Measurements from ENCODE around the gene TCAP. TPM values are rescaled to one million over a fixed set of nuclear protein-coding genes. Genes with fewer than 3 reads are reported as not detected.
A peak's percentile ranks its signal among the peaks of the same experiment; 100 is the strongest.

The TCAP gene
- polyA plus RNA-seq, 6 donors from 2014 or later = 0.12 to 0.25 (median 0.24) TPM; not detected in 3

- Mint-ChIP-seq H3K9me3 (no peaks in the 10 kb centered on the region), H3K36me3 (no peaks in the 10 kb centered on the region), H3K4me3 (peak overlapping the region in 2 of 8 donors; percentile 84), H3K27me3 (peaks cover 0 to 23% (median 22%) of the 10 kb centered on the region in 3 donors), H3K4me1 (peaks cover 39 to 47% (median 44%) of the 10 kb centered on the region in 3 donors), H3K27ac (peak overlapping the region in 2 of 6 donors; percentile 2 to 80)
- DNase-seq (peak; percentile 40), ATAC-seq (ENCODE audit: low read depth in 2 of 2) (no peak)
Observed at GRCh38 chr17:39634384-39634871, 30.7 kb upstream of the TCAP start.

- DNase-seq (no peak), ATAC-seq (ENCODE audit: low read depth in 2 of 2) (no peak)
- H3K9me3 Mint-ChIP-seq = no peaks in the 10 kb centered on the region
- H3K27ac Mint-ChIP-seq = peak overlapping the region in 5 of 6 donors; percentile 7 to 96 (median 84)
- peaks cover 0 to 16% (median 15%) of the 10 kb centered on the region in 3 donors for H3K27me3 Mint-ChIP-seq
- no peaks in the 10 kb centered on the region for H3K36me3 Mint-ChIP-seq
- peaks cover 48 to 58% (median 57%) of the 10 kb centered on the region in 3 donors for H3K4me1 Mint-ChIP-seq
- H3K4me3 Mint-ChIP-seq = peak overlapping the region; percentile 43 to 95 (median 89)
Observed at GRCh38 chr17:39635614-39636176, 29.5 kb upstream of the TCAP start.

DNA sequence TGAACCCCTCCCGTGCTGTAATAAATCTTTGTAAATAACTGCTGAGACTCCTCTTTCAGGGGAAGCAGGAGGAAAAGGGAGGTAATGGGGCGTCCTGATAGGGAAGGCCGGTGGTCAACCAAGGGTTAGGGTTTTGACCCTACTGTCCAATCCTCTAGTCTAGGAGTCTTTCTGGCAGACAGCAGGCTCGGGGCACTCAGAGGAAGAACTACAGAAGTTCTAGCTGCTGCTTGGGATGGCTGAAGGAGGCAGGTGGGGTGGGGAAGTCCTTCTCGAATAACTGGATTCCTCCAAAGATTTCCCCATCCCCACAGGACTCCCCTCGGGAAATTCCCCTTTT is 28.6 kb upstream of the TCAP start:
- Mint-ChIP-seq H3K27me3 (peaks cover 0 to 7% (median 7%) of the 10 kb centered on the region in 3 donors), H3K4me1 (peaks cover 57 to 65% (median 61%) of the 10 kb centered on the region in 3 donors), H3K27ac (peak overlapping the region; percentile 83 to 96 (median 94)), H3K9me3 (no peaks in the 10 kb centered on the region), H3K4me3 (peak overlapping the region; percentile 89 to 97 (median 95)), H3K36me3 (no peaks in the 10 kb centered on the region)
- peak; percentile 22 to 24 for ATAC-seq (ENCODE audit: low read depth in 2 of 2)
- DNase-seq = no peak

DNA sequence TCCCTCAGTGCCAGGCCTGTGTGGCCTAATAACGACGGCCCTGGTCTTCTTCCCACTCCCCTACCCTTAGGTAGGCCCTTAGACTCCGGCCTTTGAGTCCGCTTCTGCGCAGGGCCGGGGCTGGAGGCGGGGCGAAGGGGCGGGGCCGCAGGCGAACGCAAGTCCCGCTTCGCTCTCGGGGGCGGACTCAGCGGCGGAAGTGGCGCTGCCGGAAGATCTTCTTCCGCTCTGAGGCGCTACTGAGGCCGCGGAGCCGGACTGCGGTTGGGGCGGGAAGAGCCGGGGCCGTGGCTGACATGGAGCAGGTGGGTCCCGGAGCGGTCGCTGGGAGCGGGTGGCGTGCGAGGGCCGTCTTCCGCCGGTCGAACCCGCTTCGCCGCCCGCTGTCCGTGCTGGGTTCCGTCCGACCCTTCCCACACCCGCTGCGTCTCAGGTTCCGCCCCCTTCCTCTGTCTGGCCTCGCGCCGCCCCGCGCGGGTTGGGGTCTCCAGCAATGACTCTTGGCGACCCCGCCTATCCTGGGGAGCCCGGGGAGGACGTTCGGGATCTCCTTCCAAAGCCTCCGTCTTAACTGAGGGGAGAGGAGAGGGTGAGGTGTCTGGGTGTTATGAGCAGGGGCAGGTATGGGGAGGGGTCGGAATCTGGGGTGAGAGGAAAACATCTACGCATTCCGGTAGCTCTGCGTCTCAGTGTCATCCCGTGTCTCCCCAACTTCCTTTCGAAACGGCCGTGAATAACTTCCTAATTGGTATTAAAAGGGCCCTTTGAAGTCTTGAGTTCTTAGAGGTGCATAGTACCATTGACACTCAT is 28.0 kb upstream of the TCAP start, which contains the start of gene STARD3:
TSS of gene STARD3 (plus strand) at position 218 of the 810 bp plus-strand sequence. CDS start 16,388 bp downstream, outside the sequence.
- H3K4me3 Mint-ChIP-seq = peak within 1 kb of the TSS; percentile 89 to 97 (median 95)
- ATAC-seq (ENCODE audit: low read depth in 2 of 2) = peak; percentile 92
- H3K27ac Mint-ChIP-seq = peak within 1 kb of the TSS; percentile 83 to 97 (median 95)
- H3K36me3 Mint-ChIP-seq = no peaks in the 10 kb centered on the region
- peaks cover 57 to 69% (median 63%) of the 10 kb centered on the region in 3 donors for H3K4me1 Mint-ChIP-seq
- peak; percentile 86 for DNase-seq
- H3K9me3 Mint-ChIP-seq = no peaks in the 10 kb centered on the region
- peaks cover 0 to 2% (median under 1%) of the 10 kb centered on the region in 3 donors for H3K27me3 Mint-ChIP-seq

- DNase-seq (no peak), ATAC-seq (ENCODE audit: low read depth in 2 of 2) (no peak)
- H3K36me3 Mint-ChIP-seq = no peaks in the 10 kb centered on the region
- peak overlapping the region in 4 of 6 donors; percentile 44 to 96 (median 89) for H3K27ac Mint-ChIP-seq
- peak overlapping the region; percentile 89 to 97 (median 95) for H3K4me3 Mint-ChIP-seq
- no peaks in the 10 kb centered on the region for H3K27me3 Mint-ChIP-seq
- no peaks in the 10 kb centered on the region for H3K9me3 Mint-ChIP-seq
- H3K4me1 Mint-ChIP-seq = peaks cover 67 to 81% (median 74%) of the 10 kb centered on the region in 3 donors
Observed at GRCh38 chr17:39638317-39638716, 26.8 kb upstream of the TCAP start.

DNA sequence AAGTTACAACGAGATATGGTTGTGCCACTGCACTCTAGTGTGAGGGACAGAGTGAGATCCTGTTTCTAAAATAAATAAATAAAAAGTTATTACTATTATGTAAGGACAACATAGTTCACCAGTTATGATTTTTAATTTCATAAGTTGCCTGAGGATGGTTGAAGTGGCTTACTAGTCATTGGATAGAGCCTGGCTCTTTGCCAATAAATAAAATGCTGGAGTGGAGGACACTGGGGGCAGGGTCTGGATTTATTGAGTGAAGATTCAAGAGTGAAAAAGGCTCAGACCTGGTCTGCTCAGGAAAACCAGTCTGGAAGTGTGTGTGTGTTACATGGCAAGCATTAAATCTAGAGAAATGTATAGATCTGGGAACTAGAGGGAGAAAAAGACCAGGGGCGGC is 26.1 kb upstream of the TCAP start:
- H3K9me3 Mint-ChIP-seq = no peaks in the 10 kb centered on the region
- ATAC-seq (ENCODE audit: low read depth in 2 of 2) (no peak), DNase-seq (no peak)
- H3K27ac Mint-ChIP-seq = peak overlapping the region in 4 of 6 donors; percentile 29 to 90 (median 75)
- no peaks in the 10 kb centered on the region for H3K36me3 Mint-ChIP-seq
- H3K4me3 Mint-ChIP-seq = peak overlapping the region in 7 of 8 donors; percentile 1 to 95 (median 89)
- H3K4me1 Mint-ChIP-seq = peaks cover 72 to 86% (median 77%) of the 10 kb centered on the region in 3 donors
- H3K27me3 Mint-ChIP-seq = no peaks in the 10 kb centered on the region

DNA sequence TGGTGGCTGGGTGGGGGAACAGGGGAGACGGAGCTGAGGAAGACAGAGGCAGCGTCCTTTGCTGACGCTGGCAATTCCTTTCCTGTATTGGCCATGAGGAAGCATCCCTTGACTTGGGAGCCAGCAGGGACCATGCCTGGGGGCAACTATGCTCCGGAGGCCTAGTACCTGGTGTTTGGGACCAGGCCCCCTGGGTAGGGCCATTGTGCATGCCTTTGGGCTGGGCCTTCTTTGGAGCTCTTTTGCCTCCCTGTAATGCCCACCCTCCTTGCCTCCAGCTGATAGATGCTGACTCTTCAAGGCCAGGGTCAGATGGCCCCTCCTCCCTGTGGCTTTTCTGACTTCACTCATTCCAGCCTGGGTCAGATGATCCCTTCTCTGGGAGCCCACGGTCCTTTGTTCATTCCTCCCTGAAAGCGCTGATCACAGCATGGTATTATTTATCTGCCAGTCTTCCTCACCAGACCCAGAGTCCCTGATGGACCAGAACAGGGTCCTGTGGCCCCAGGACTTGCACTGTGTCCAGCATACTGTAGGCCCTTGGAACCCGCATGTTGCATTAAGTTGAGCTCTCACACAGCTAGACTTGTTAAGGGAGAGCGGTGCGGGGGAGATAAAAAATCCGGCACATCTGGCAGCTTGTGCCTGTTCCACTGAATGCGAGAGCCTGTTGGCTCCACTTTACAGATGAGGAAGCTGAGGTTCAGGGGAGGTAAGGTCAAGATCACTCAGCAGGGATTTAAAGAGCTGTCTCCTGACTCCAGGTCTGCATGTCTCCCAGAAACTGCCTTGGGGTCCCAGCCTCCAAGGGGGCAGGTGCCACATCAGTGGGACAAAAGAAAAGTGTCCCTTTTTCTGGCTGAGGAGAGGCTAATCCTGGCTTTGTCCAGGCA is 25.3 kb upstream of the TCAP start:
- Mint-ChIP-seq H3K4me1 (peaks cover 68 to 86% (median 78%) of the 10 kb centered on the region in 3 donors), H3K36me3 (no peaks in the 10 kb centered on the region), H3K27ac (peak overlapping the region in 5 of 6 donors; percentile 39 to 86 (median 65)), H3K27me3 (no peaks in the 10 kb centered on the region), H3K4me3 (peak overlapping the region in 7 of 8 donors; percentile 30 to 95 (median 68)), H3K9me3 (no peaks in the 10 kb centered on the region)
- ATAC-seq (ENCODE audit: low read depth in 2 of 2) = no peak
- no peak for DNase-seq

- peak overlapping the region in 6 of 8 donors; percentile 16 to 74 (median 29) for H3K4me3 Mint-ChIP-seq
- no peaks in the 10 kb centered on the region for H3K36me3 Mint-ChIP-seq
- H3K27ac Mint-ChIP-seq = peak overlapping the region in 2 of 6 donors; percentile 66 to 83
- no peak for DNase-seq
- H3K9me3 Mint-ChIP-seq = no peaks in the 10 kb centered on the region
- no peak for ATAC-seq (ENCODE audit: low read depth in 2 of 2)
- no peaks in the 10 kb centered on the region for H3K27me3 Mint-ChIP-seq
- H3K4me1 Mint-ChIP-seq = peaks cover 70 to 89% (median 82%) of the 10 kb centered on the region in 3 donors
Observed at GRCh38 chr17:39640591-39641031, 24.5 kb upstream of the TCAP start.

GRCh38 chr17:39641097-39641496 is 24.1 kb upstream of the TCAP start:
- Mint-ChIP-seq H3K27ac (peak overlapping the region in 1 of 6 donors; percentile 66), H3K4me1 (peaks cover 68 to 88% (median 81%) of the 10 kb centered on the region in 3 donors), H3K4me3 (peak overlapping the region in 6 of 8 donors; percentile 15 to 74 (median 44)), H3K9me3 (no peaks in the 10 kb centered on the region), H3K36me3 (no peaks in the 10 kb centered on the region), H3K27me3 (no peaks in the 10 kb centered on the region)
- no peak for DNase-seq
- no peak for ATAC-seq (ENCODE audit: low read depth in 2 of 2)

DNA sequence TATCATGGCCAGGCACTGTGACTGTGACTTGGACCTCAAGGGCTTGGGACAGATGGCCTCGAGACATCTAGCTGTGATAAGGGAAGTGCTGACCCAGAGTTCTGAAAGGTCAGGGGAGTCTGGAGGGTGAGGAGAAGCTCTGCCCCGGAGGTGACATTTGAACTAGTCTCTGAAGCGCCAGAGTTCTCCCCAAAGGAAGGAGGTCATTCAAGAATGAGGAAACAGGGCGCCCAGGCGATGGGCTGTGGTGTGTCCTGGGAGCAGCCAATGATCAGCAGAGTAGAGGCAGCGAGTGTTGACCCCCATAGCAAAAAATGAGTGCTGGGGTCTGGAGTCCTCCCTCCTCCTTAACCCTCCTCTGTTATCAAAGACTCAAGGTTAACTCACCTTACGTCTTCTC is 23.3 kb upstream of the TCAP start:
- no peaks in the 10 kb centered on the region for H3K9me3 Mint-ChIP-seq
- ATAC-seq (ENCODE audit: low read depth in 2 of 2) = no peak
- no peak for DNase-seq
- H3K27ac Mint-ChIP-seq = no peak overlapping the region
- peaks cover 62 to 80% (median 74%) of the 10 kb centered on the region in 3 donors for H3K4me1 Mint-ChIP-seq
- H3K36me3 Mint-ChIP-seq = no peaks in the 10 kb centered on the region
- no peaks in the 10 kb centered on the region for H3K27me3 Mint-ChIP-seq
- H3K4me3 Mint-ChIP-seq = peak overlapping the region in 1 of 8 donors; percentile 14

DNA sequence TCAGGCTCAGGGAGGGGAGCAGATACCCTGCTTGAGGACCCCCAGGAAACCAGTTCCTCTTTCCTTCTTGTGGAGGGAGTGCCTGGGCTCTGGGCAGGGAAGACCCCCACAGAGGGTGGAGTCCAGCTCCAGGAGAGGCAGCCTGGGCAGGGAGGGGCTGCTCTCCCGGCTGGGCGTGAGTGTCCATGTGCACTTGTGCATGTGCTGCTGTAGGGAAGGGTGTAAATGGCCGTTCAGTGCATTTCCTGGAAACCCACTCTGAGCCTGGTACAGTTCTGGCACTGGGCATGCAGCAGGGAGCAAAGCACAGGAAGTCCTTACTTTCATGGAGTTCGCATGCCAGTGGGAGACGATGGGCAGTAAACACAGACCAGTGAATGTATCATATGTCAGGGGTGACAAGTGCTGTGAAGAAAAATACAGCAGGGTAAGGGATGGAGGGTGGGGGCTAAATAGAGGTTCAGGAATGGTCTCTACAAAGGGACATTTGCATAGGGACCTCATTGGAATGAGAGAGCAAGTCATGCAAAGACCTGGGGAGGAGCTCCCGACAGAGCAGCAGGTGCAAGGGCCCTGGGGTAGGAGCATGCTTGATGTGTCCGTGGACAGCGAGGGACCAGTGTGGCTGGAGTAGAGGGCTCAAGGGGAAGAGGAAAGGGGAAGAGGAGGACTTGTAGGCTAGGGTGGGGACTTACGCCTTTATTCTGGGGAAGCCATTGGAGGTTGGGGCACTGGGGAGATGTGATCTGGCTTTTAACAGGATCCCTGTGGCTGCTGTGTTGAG is 22.7 kb upstream of the TCAP start:
- DNase-seq (no peak), ATAC-seq (ENCODE audit: low read depth in 2 of 2) (no peak)
- Mint-ChIP-seq H3K4me3 (no peak overlapping the region), H3K27ac (peak overlapping the region in 2 of 6 donors; percentile 63 to 88), H3K9me3 (no peaks in the 10 kb centered on the region), H3K4me1 (peaks cover 62 to 78% (median 78%) of the 10 kb centered on the region in 3 donors), H3K27me3 (no peaks in the 10 kb centered on the region), H3K36me3 (no peaks in the 10 kb centered on the region)

DNA sequence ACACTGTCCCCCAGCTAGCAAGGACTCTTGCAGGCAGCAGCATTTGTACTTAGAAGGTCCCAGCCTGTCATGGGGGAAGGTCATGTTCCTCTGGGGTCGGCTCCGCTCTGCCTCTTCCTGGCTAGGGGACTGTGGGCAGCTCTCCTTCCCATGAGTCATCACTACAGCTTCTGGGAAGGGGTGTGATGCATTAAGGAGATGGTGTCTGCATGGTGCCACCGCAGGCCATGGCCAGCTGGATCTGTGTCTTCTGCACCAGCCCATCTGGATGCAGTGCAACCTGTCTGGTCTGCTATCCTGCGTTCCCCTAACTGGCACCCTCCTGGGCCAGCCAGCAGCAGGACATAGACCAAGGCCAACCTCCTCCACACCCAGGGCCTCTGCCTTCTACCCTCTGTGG is 21.9 kb upstream of the TCAP start:
- Mint-ChIP-seq H3K27me3 (no peaks in the 10 kb centered on the region), H3K36me3 (no peaks in the 10 kb centered on the region), H3K4me1 (peaks cover 54 to 72% (median 70%) of the 10 kb centered on the region in 3 donors), H3K4me3 (peak overlapping the region in 1 of 8 donors; percentile 62), H3K9me3 (no peaks in the 10 kb centered on the region), H3K27ac (peak overlapping the region in 2 of 6 donors; percentile 12 to 26)
- ATAC-seq (ENCODE audit: low read depth in 2 of 2) (no peak), DNase-seq (no peak)

Measured in naive B cell (primary cell).